ENCODE results near the gene PAX7. TPM values are rescaled to one million over a fixed set of nuclear protein-coding genes. Genes with fewer than 3 reads are reported as not detected.

PAX7 gene
- polyA plus RNA-seq, 1 donor from 2014 or later, result not detected

DNA sequence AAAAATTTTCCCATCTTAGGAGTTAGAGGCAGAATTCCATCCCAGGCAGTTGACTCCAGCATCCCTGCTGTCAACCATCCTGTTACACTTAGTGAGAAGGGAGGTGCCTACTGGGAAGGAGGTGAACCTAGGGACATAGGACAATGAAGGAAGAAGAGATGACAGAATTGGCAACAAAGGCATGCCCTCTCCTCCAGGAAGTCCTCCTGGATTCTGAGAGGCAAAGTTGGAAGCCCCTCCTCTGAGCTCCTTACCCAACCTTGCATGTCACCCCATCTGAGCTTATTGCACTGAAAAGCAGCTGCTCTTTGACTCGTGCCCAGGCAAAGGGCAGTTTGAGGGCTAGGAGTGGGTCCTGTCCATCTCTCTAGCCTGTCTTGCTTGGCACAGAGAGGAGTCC is 66.9 kb downstream of the PAX7 start:
- Histone ChIP-seq H3K4me3 (ENCODE audit: low read length) (no peak overlapping the region), H4K20me1 (ENCODE audit: insufficient read depth) (no peaks in the 10 kb centered on the region), H2AFZ (ENCODE audit: low read depth, low read length) (no peak overlapping the region), H3K36me3 (ENCODE audit: insufficient read depth, low read length) (no peaks in the 10 kb centered on the region), H3K9me3 (ENCODE audit: low read length) (no peaks in the 10 kb centered on the region), H3K9me2 (ENCODE audit: insufficient read depth, low read length) (no peaks in the 10 kb centered on the region), H3K4me2 (ENCODE audit: low read length) (no peak overlapping the region), H3K9ac (ENCODE audit: low read length) (no peak overlapping the region), H3K79me2 (replicated peaks; ENCODE audit: insufficient read depth, low read length) (no peaks in the 10 kb centered on the region), H3F3A (ENCODE audit: insufficient read depth, low read length, poor library complexity, severe bottlenecking) (no peaks in the 10 kb centered on the region), H3K27ac (ENCODE audit: low read length) (no peak overlapping the region), H3K27me3 (ENCODE audit: insufficient read depth, low read depth, low read length) (no peaks in the 10 kb centered on the region)
- TF ChIP-seq SMC3 (conservative IDR thresholded peaks at IDR 0.05; ENCODE audit: poor library complexity) (no peak), TAF1 (IDR thresholded peaks at IDR 0.05; ENCODE audit: low read depth) (no peak), EP300 (conservative IDR thresholded peaks at IDR 0.05; ENCODE audit: poor library complexity, severe bottlenecking) (no peak), REST (IDR thresholded peaks at IDR 0.05; ENCODE audit: borderline replicate concordance) (no peak), POLR2AphosphoS5 (IDR thresholded peaks at IDR 0.05) (no peak), EZH2 (IDR thresholded peaks at IDR 0.05; ENCODE audit: borderline replicate concordance, insufficient read depth, low read length, poor library complexity, severe bottlenecking) (no peak), MXI1 (conservative IDR thresholded peaks at IDR 0.05; ENCODE audit: poor library complexity, severe bottlenecking) (no peak), RAD21 (conservative IDR thresholded peaks at IDR 0.05) (no peak)
- TF ChIP-seq, protein P1, sequence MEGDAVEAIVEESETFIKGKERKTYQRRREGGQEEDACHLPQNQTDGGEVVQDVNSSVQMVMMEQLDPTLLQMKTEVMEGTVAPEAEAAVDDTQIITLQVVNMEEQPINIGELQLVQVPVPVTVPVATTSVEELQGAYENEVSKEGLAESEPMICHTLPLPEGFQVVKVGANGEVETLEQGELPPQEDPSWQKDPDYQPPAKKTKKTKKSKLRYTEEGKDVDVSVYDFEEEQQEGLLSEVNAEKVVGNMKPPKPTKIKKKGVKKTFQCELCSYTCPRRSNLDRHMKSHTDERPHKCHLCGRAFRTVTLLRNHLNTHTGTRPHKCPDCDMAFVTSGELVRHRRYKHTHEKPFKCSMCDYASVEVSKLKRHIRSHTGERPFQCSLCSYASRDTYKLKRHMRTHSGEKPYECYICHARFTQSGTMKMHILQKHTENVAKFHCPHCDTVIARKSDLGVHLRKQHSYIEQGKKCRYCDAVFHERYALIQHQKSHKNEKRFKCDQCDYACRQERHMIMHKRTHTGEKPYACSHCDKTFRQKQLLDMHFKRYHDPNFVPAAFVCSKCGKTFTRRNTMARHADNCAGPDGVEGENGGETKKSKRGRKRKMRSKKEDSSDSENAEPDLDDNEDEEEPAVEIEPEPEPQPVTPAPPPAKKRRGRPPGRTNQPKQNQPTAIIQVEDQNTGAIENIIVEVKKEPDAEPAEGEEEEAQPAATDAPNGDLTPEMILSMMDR (IDR thresholded peaks at IDR 0.05; ENCODE audit: poor library complexity, severe bottlenecking), result no peak

GRCh38 chr1:18700530-18700929 is 69.9 kb downstream of the PAX7 start:
- H2AFZ ChIP-seq (ENCODE audit: low read depth, low read length), result no peak overlapping the region
- no peaks in the 10 kb centered on the region for H3K79me2 ChIP-seq (replicated peaks; ENCODE audit: insufficient read depth, low read length)
- H3F3A ChIP-seq (ENCODE audit: insufficient read depth, low read length, poor library complexity, severe bottlenecking), result no peaks in the 10 kb centered on the region
- no peak overlapping the region for H3K9ac ChIP-seq (ENCODE audit: low read length)
- H3K36me3 ChIP-seq (ENCODE audit: insufficient read depth, low read length), result no peaks in the 10 kb centered on the region
- H3K27ac ChIP-seq (ENCODE audit: low read length), result no peak overlapping the region
- no peaks in the 10 kb centered on the region for H3K27me3 ChIP-seq (ENCODE audit: insufficient read depth, low read depth, low read length)
- no peak overlapping the region for H3K4me3 ChIP-seq (ENCODE audit: low read length)
- H3K4me2 ChIP-seq (ENCODE audit: low read length), result no peak overlapping the region
- no peaks in the 10 kb centered on the region for H3K9me2 ChIP-seq (ENCODE audit: insufficient read depth, low read length)
- no peaks in the 10 kb centered on the region for H4K20me1 ChIP-seq (ENCODE audit: insufficient read depth)
- H3K9me3 ChIP-seq (ENCODE audit: low read length), result no peaks in the 10 kb centered on the region
- no peak for TF ChIP-seq SMC3 (conservative IDR thresholded peaks at IDR 0.05; ENCODE audit: poor library complexity)
- TF ChIP-seq POLR2AphosphoS5 (IDR thresholded peaks at IDR 0.05), result no peak
- TF ChIP-seq, protein P1 (IDR thresholded peaks at IDR 0.05; ENCODE audit: poor library complexity, severe bottlenecking), result no peak
- TF ChIP-seq RAD21 (conservative IDR thresholded peaks at IDR 0.05), result no peak
- no peak for TF ChIP-seq REST (IDR thresholded peaks at IDR 0.05; ENCODE audit: borderline replicate concordance)
- TF ChIP-seq EP300 (conservative IDR thresholded peaks at IDR 0.05; ENCODE audit: poor library complexity, severe bottlenecking), result no peak
- no peak for TF ChIP-seq EZH2 (IDR thresholded peaks at IDR 0.05; ENCODE audit: borderline replicate concordance, insufficient read depth, low read length, poor library complexity, severe bottlenecking)
- TF ChIP-seq TAF1 (IDR thresholded peaks at IDR 0.05; ENCODE audit: low read depth), result no peak
- no peak for TF ChIP-seq MXI1 (conservative IDR thresholded peaks at IDR 0.05; ENCODE audit: poor library complexity, severe bottlenecking)
